HG03196 (cell line): ENCODE results near the gene PILRA.

Source experiments
- ATAC-seq: cut with Tn5 transposase; IDR thresholded peaks from one replicate; pipeline ENCODE4 v1.9.1; 2021; ENCODE audit not compliant: unreplicated experiment

PILRA gene

GRCh38 chr7:100406767-100407166 lies 33.5 kb downstream of the PILRA start:
- no peak for ATAC-seq

GRCh38 chr7:100407285-100408180 lies 34.2 kb downstream of the PILRA start:
- ATAC-seq: no peak

- no peak for ATAC-seq
Measured at GRCh38 chr7:100411101-100411500, 37.8 kb downstream of the PILRA start.

GRCh38 chr7:100413346-100413745 lies 40.1 kb downstream of the PILRA start:
- no peak for ATAC-seq

- no peak for ATAC-seq
Measured at GRCh38 chr7:100413889-100414288, 40.6 kb downstream of the PILRA start.

GRCh38 chr7:100415448-100415847 lies 42.2 kb downstream of the PILRA start:
- no peak for ATAC-seq

- no peak for ATAC-seq
Measured at GRCh38 chr7:100418930-100419659, 45.8 kb downstream of the PILRA start.

GRCh38 chr7:100419660-100420226 lies 46.5 kb downstream of the PILRA start:
- ATAC-seq: no peak

GRCh38 chr7:100423315-100423714 lies 50.0 kb downstream of the PILRA start:
- ATAC-seq: no peak

- no peak for ATAC-seq
Measured at GRCh38 chr7:100425347-100425746, 52.1 kb downstream of the PILRA start.

GRCh38 chr7:100426516-100426915 lies 53.2 kb downstream of the PILRA start:
- no peak for ATAC-seq

- no peak for ATAC-seq
Measured at GRCh38 chr7:100427762-100428198, 54.5 kb downstream of the PILRA start.

- peak; percentile 51 for ATAC-seq
Measured at GRCh38 chr7:100428199-100428966, 55.1 kb downstream of the PILRA start, which contains the start of gene ZCWPW1. Gene ZCWPW1, minus strand, starts transcription at chr7:100428703. Its CDS starts 8,054 bp downstream, at chr7:100420649.

- ATAC-seq: peak; percentile 39
Measured at GRCh38 chr7:100428967-100429636, 55.8 kb downstream of the PILRA start.

- peak; percentile 34 for ATAC-seq
Measured at GRCh38 chr7:100429637-100430492, 56.6 kb downstream of the PILRA start, which contains the start of gene MEPCE. Gene MEPCE, plus strand, starts transcription at chr7:100429831. Its CDS starts 188 bp downstream, at chr7:100430019.

GRCh38 chr7:100430493-100431285 lies 57.4 kb downstream of the PILRA start:
- ATAC-seq: no peak

GRCh38 chr7:100431286-100431735 lies 58.0 kb downstream of the PILRA start:
- no peak for ATAC-seq

GRCh38 chr7:100432053-100432452 lies 58.8 kb downstream of the PILRA start:
- ATAC-seq: no peak
